Ascending aorta (tissue), 2 donors: ENCODE measurements around the gene ZNF568. TPM values are rescaled to one million over a fixed set of nuclear protein-coding genes. Genes with fewer than 3 reads are reported as not detected.

ENCODE experiments used
- DNase-seq, 2 donors: peaks; one replicate each; pipeline ENCODE4 v3.0.0-alpha.2; 2019; ENCODE audit warnings: low spot score in 2 of 2
- H3K27ac ChIP-seq, 2 donors: fragments of 200-600 bp; sonication (generic); one replicate each; pipeline ENCODE4 v1.5.1; 2016 to 2017; ENCODE audit warnings: mild to moderate bottlenecking in 1 of 2
- H3K27me3 ChIP-seq: fragments of 200-600 bp; sonication (generic); one replicate; pipeline ENCODE4 v1.5.1; 2017
- H3K36me3 ChIP-seq, 2 donors: fragments of 200-600 bp; sonication (generic); one replicate each; pipeline ENCODE4 v1.5.1; 2016
- H3K4me1 ChIP-seq, 2 donors: fragments of 200-600 bp; sonication (generic); one replicate each; pipeline ENCODE4 v1.5.1; 2016 to 2017; ENCODE audit warnings: mild to moderate bottlenecking in 1 of 2
- H3K4me3 ChIP-seq, 2 donors: fragments of 200-600 bp; sonication (generic); one replicate each; pipeline ENCODE4 v1.5.1; 2016 to 2017; ENCODE audit warnings: mild to moderate bottlenecking in 1 of 2
- H3K9me3 ChIP-seq, 2 donors: fragments of 200-600 bp; sonication (generic); one replicate each; pipeline ENCODE4 v1.5.1; 2016
- intact Hi-C: fragments of 100-400 bp; cut with DNase I; formaldehyde crosslinking; loops from one replicate; pipeline ENCODE4 v1.15.1; 2023
- total RNA-seq: library from RNA; depleted of rRNA; stranded (reverse); fragments of >200 nt; gene quantifications from one replicate; pipeline ENCODE4 v1.1.0, GENCODE V29; 2016
- TF ChIP-seq, protein P1 (sequence below), 3 experiments: fragments of 200-600 bp in 2 of 3; fragments of 450-650 bp in 1 of 3; sonication (generic) in 2 of 3; IDR thresholded peaks; one replicate each; pipeline ENCODE4 v1.5.1; 2016 to 2019; ENCODE audit warnings: antibody characterized with exemption in 3 of 3, mild to moderate bottlenecking in 1 of 3, moderate library complexity in 1 of 3

ZNF568 gene
- total RNA-seq, 1 donor from 2014 or later, result 2.4 TPM

DNA sequence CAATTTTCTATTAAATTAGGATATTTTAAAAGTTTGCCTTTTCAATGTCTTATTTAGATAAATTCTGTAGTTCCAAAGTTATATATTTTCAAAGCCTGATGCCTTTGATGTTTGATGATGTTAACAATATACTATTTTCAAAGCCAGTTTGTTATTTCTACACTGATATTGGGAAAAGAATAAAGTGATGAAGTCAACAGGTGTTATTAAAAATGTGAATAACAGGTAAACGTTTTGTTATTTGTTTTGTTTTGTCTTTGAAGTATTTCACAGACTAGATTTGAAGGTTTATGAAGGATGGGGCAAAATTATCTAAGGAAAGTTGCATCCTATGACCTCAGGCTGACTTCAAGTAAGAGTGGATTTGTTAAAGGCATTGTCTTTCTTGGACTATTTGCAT lies 129.0 kb downstream of the ZNF568 start:
- DNase-seq, result no peak
- TF ChIP-seq, protein P1, sequence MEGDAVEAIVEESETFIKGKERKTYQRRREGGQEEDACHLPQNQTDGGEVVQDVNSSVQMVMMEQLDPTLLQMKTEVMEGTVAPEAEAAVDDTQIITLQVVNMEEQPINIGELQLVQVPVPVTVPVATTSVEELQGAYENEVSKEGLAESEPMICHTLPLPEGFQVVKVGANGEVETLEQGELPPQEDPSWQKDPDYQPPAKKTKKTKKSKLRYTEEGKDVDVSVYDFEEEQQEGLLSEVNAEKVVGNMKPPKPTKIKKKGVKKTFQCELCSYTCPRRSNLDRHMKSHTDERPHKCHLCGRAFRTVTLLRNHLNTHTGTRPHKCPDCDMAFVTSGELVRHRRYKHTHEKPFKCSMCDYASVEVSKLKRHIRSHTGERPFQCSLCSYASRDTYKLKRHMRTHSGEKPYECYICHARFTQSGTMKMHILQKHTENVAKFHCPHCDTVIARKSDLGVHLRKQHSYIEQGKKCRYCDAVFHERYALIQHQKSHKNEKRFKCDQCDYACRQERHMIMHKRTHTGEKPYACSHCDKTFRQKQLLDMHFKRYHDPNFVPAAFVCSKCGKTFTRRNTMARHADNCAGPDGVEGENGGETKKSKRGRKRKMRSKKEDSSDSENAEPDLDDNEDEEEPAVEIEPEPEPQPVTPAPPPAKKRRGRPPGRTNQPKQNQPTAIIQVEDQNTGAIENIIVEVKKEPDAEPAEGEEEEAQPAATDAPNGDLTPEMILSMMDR (IDR thresholded peaks at IDR 0.05), result no peak
- Histone ChIP-seq H3K9me3 (peaks cover 4 to 48% of the 10 kb centered on the region in 2 donors), H3K36me3 (no peaks in the 10 kb centered on the region), H3K27me3 (no peaks in the 10 kb centered on the region), H3K27ac (no peak overlapping the region), H3K4me3 (no peak overlapping the region), H3K4me1 (no peaks in the 10 kb centered on the region)
- intact Hi-C loops, result no loop called here

Other genes starting within 250 kb of the ZNF568 start
- gene ZNF461, start 249.5 kb upstream of the ZNF568 start, total RNA-seq, result not detected
- 3.7 TPM for gene ZNF567, start 228.7 kb upstream of the ZNF568 start, total RNA-seq
- 5.1 TPM for gene ZNF850, start 143.5 kb upstream of the ZNF568 start, total RNA-seq
- 17.0 TPM for gene ZNF790, start 77.9 kb upstream of the ZNF568 start, total RNA-seq
- 8.0 TPM for gene ZNF345, start 65.5 kb upstream of the ZNF568 start, total RNA-seq
- 1.2 TPM for gene ZNF829, start within 50 bp of the ZNF568 start, total RNA-seq
- gene ZNF420, start 162.1 kb downstream of the ZNF568 start, total RNA-seq, result 69.9 TPM